IMR-90 (cell line): ENCODE measurements around the gene RNF14. TPM values are rescaled to one million over a fixed set of nuclear protein-coding genes. Genes with fewer than 3 reads are reported as not detected.
"Not testable (repeated sequence)": the region's sequence is repeated elsewhere in the genome, so short reads cannot be mapped to it uniquely, and the experiment has no call there.

Experiments used
- ATAC-seq: fragments of 200-7000 bp; cut with Tn5 transposase; 2 replicates; pipeline ENCODE4 v1.9.1; 2020; ENCODE audit warnings: low read depth, mild to moderate bottlenecking, moderate library complexity
- BruUV-seq: library from RNA; stranded (reverse); fragments of 400-500 nt; replicated peaks from 2 replicates; lab custom pipeline; 2021; lab: Mats Ljungman, UMichigan
- CTCF ChIA-PET: fragments of 300-600 bp; formaldehyde crosslinking; extraction: SDS; loops from one replicate; lab custom pipeline; 2021; ENCODE audit warnings: antibody characterized with exemption; lab: Yijun Ruan, JAX
- POLR2A ChIA-PET: fragments of 300-600 bp; sonication (Branson Sonifier 250); formaldehyde crosslinking; loops from one replicate; lab custom pipeline; 2022; ENCODE audit warnings: antibody characterized with exemption; ENCODE audit not compliant: unreplicated experiment; lab: Charles Lee
- DNase-seq: peaks from one replicate; pipeline ENCODE4 v3.0.0; 2013
- H2AFZ ChIP-seq: replicated peaks from 2 replicates; pipeline ENCODE3; 2013; ENCODE audit warnings: low read length, mild to moderate bottlenecking; ENCODE audit not compliant: poor library complexity
- H2AK5ac ChIP-seq: 2 replicates; pipeline ENCODE4 v1.6.1; 2013; ENCODE audit warnings: low read depth, low read length, inconsistent platforms
- H2AK9ac ChIP-seq: replicated peaks from 2 replicates; pipeline ENCODE3; 2013; ENCODE audit warnings: mild to moderate bottlenecking, low read depth, low read length, moderate library complexity; ENCODE audit not compliant: poor library complexity
- H2BK120ac ChIP-seq: 2 replicates; pipeline ENCODE4 v1.6.1; 2013; ENCODE audit warnings: low read depth, low read length, inconsistent platforms
- H2BK15ac ChIP-seq: 3 replicates; pipeline ENCODE4 v1.6.1; 2013; ENCODE audit warnings: low read depth, low read length, inconsistent platforms
- H2BK20ac ChIP-seq: 2 replicates; pipeline ENCODE4 v1.6.1; 2013; ENCODE audit warnings: low read depth, mild to moderate bottlenecking, inconsistent platforms, low read length, moderate library complexity
- H2BK5ac ChIP-seq: 2 replicates; pipeline ENCODE4 v1.6.1; 2013; ENCODE audit warnings: mild to moderate bottlenecking, low read depth, low read length, inconsistent platforms; ENCODE audit not compliant: poor library complexity, severe bottlenecking
- H3K14ac ChIP-seq: replicated peaks from 2 replicates; pipeline ENCODE4 v1.6.1; 2013; ENCODE audit warnings: low read depth, low read length, inconsistent platforms
- H3K18ac ChIP-seq: 2 replicates; pipeline ENCODE4 v1.6.1; 2013; ENCODE audit warnings: low read depth, low read length, control low read depth
- H3K23ac ChIP-seq: 2 replicates; pipeline ENCODE4 v1.6.1; 2013; ENCODE audit warnings: low read depth, low read length, inconsistent platforms
- H3K27ac ChIP-seq: 2 replicates; pipeline ENCODE4 v1.5.1; 2013; ENCODE audit warnings: mild to moderate bottlenecking, control low read depth, low read length; ENCODE audit not compliant: insufficient read depth
- H3K27me3 ChIP-seq: 2 replicates; pipeline ENCODE4 v1.6.1; 2013; ENCODE audit warnings: low read length; ENCODE audit not compliant: control insufficient read depth, insufficient read depth
- H3K36me3 ChIP-seq: 2 replicates; pipeline ENCODE4 v1.6.1; 2013; ENCODE audit warnings: low read length, mixed read lengths; ENCODE audit not compliant: control insufficient read depth, insufficient read depth
- H3K4ac ChIP-seq: 2 replicates; pipeline ENCODE4 v1.6.1; 2013; ENCODE audit warnings: low read depth, low read length, inconsistent platforms
- H3K4me1 ChIP-seq: 2 replicates; pipeline ENCODE4 v1.6.1; 2013; ENCODE audit warnings: low read length, mixed read lengths; ENCODE audit not compliant: control insufficient read depth, insufficient read depth
- H3K4me2 ChIP-seq: 2 replicates; pipeline ENCODE4 v1.6.1; 2013; ENCODE audit warnings: low read depth, mild to moderate bottlenecking, control low read depth, low read length, moderate library complexity
- H3K4me3 ChIP-seq: 2 replicates; pipeline ENCODE4 v1.5.1; 2013; ENCODE audit warnings: low read depth, mild to moderate bottlenecking, control low read depth, low read length, moderate library complexity; ENCODE audit not compliant: insufficient read depth
- H3K56ac ChIP-seq: 2 replicates; pipeline ENCODE4 v1.6.1; 2013; ENCODE audit warnings: low read length, inconsistent platforms; ENCODE audit not compliant: insufficient read depth; ENCODE audit errors: extremely low read depth
- H3K79me1 ChIP-seq, 2 experiments: 2 replicates each; pipeline ENCODE4 v1.6.1; 2013; ENCODE audit warnings: low read length in 2 of 2, inconsistent platforms in 1 of 2, low read depth in 1 of 2
- H3K9ac ChIP-seq: 2 replicates; pipeline ENCODE4 v1.6.1; 2013; ENCODE audit warnings: low read depth, low read length, control low read depth
- H3K9me1 ChIP-seq: 2 replicates; pipeline ENCODE4 v1.6.1; 2013; ENCODE audit warnings: low read length, inconsistent platforms; ENCODE audit not compliant: insufficient read depth
- H3K9me3 ChIP-seq: 2 replicates; pipeline ENCODE4 v1.6.1; 2013; ENCODE audit warnings: low read length; ENCODE audit not compliant: control insufficient read depth, insufficient read depth
- H4K20me1 ChIP-seq: 2 replicates; pipeline ENCODE4 v1.6.1; 2013; ENCODE audit warnings: low read length, inconsistent platforms; ENCODE audit not compliant: insufficient read depth
- H4K5ac ChIP-seq: 2 replicates; pipeline ENCODE4 v1.6.1; 2013; ENCODE audit warnings: mild to moderate bottlenecking, low read depth, low read length, control low read depth
- H4K8ac ChIP-seq, 2 experiments: 2 replicates each; pipeline ENCODE4 v1.6.1; 2013; ENCODE audit warnings: low read depth in 2 of 2, low read length in 2 of 2, control low read depth in 1 of 2, inconsistent platforms in 1 of 2
- H4K91ac ChIP-seq: 2 replicates; pipeline ENCODE4 v1.6.1; 2013; ENCODE audit warnings: low read depth, low read length, inconsistent platforms; ENCODE audit not compliant: insufficient read depth
- WGBS, 2 experiments: methylation state at CpG; one replicate each; pipeline versions ENCODE4 v1.1.5 to v1.1.7; 2013; ENCODE audit warnings: missing lambda C conversion rate in 2 of 2; ENCODE audit not compliant: insufficient read length in 1 of 2; ENCODE audit errors: extremely low coverage in 2 of 2; 5-methylcytosine and 5-hydroxymethylcytosine counted together
- dilution Hi-C: fragments of 300-500 bp; cut with HindIII; formaldehyde crosslinking; loops from one replicate; pipeline ENCODE4 v1.14.3; 2018; ENCODE audit warnings: low sequenced_read_pairs; ENCODE audit not compliant: unreplicated experiment
- in situ Hi-C: fragments of 300-500 bp; cut with MboI; formaldehyde crosslinking; loops from 3 replicates; pipeline ENCODE4 v1.14.3; 2019; ENCODE audit warnings: low sequenced_read_pairs, inconsistent platforms, mixed read lengths
- intact Hi-C: fragments of 100-400 bp; cut with micrococcal nuclease; formaldehyde crosslinking; loops from 2 replicates; pipeline ENCODE4 v1.10.0; 2022
- polyA plus RNA-seq, 3 experiments: library from polyadenylated mRNA; depleted of rRNA; stranded (reverse); fragments of >200 nt; gene quantifications; 2 replicates each; pipeline ENCODE4 v1.2.3, GENCODE V29; 2012; ENCODE audit warnings: low replicate concordance in 1 of 3
- total RNA-seq: library from RNA; depleted of rRNA; stranded (reverse); fragments of >200 nt; gene quantifications from 2 replicates; pipeline ENCODE4 v1.2.3, GENCODE V29; 2012

Gene RNF14
- total and polyA plus RNA-seq, 2 of the 4 experiments (the other 2 are of a cell fraction): 36.1 to 106 TPM

GRCh38 chr5:142037599-142037998 lies 68.7 kb downstream of the RNF14 start:
- H3K4me2 ChIP-seq, H3K79me1 ChIP-seq, H3K4ac ChIP-seq, H3K23ac ChIP-seq, H3K9me1 ChIP-seq, ATAC-seq, BruUV-seq, H3K18ac ChIP-seq, H4K91ac ChIP-seq, H2BK20ac ChIP-seq, H4K20me1 ChIP-seq, H3K56ac ChIP-seq, H3K27me3 ChIP-seq, H3K36me3 ChIP-seq, H3K14ac ChIP-seq, H3K9me3 ChIP-seq, H2AK9ac ChIP-seq, in situ Hi-C loops, H3K27ac ChIP-seq, H2BK15ac ChIP-seq, CTCF ChIA-PET, H4K8ac ChIP-seq, intact Hi-C loops, H4K5ac ChIP-seq, H2AK5ac ChIP-seq, DNase-seq, H3K9ac ChIP-seq, dilution Hi-C loops, H3K4me1 ChIP-seq, H2BK5ac ChIP-seq, H2BK120ac ChIP-seq, H3K4me3 ChIP-seq, H2AFZ ChIP-seq: not testable (repeated sequence)
- POLR2A ChIA-PET: interaction anchor here (0.6 kb wide), 1 partner anchor 27 kb away, joined by 4 read pairs; no protein-coding TSS in a partner anchor
- WGBS, 2 experiments: 100% methylated on average over 1 of the region's 3 CpGs; no CpG with 5 or more reads in 1 of the 2 experiments
